Measurements from ENCODE around the gene ARL5C. TPM values are rescaled to one million over a fixed set of nuclear protein-coding genes. Genes with fewer than 3 reads are reported as not detected.

The ARL5C gene
- total RNA-seq, 1 experiment from 2014 or later: not detected

DNA sequence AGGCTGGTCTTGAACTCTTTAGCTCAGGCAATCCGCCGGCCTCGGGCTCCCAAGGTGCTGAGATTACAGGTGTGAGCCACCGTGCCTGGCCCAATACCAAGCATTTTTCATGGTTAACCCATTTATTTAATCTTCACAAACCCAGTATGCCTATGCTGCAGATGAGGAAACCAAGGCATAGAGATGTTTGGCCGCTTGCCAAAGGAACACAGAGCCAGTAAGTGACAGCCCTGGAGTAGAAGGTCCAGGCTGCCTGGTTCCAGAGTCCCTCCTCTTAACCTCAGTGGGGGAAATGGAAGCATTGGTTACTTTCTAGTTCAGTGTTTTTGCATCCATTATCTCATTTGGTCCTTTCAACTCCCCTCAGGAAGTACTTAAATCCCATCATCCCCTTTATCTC, 15.3 kb upstream of the ARL5C start:
- H3K9me3 ChIP-seq (ENCODE audit: insufficient read depth, low read depth): no peaks in the 10 kb centered on the region
- no peaks in the 10 kb centered on the region for H4K20me1 ChIP-seq (ENCODE audit: insufficient read depth)
- H3K79me2 ChIP-seq (ENCODE audit: low read depth): no peaks in the 10 kb centered on the region
- ChIA-PET CTCF (no interaction called here), POLR2A (ENCODE audit: unreplicated experiment) (no interaction called here)
- TF ChIP-seq, protein P1, sequence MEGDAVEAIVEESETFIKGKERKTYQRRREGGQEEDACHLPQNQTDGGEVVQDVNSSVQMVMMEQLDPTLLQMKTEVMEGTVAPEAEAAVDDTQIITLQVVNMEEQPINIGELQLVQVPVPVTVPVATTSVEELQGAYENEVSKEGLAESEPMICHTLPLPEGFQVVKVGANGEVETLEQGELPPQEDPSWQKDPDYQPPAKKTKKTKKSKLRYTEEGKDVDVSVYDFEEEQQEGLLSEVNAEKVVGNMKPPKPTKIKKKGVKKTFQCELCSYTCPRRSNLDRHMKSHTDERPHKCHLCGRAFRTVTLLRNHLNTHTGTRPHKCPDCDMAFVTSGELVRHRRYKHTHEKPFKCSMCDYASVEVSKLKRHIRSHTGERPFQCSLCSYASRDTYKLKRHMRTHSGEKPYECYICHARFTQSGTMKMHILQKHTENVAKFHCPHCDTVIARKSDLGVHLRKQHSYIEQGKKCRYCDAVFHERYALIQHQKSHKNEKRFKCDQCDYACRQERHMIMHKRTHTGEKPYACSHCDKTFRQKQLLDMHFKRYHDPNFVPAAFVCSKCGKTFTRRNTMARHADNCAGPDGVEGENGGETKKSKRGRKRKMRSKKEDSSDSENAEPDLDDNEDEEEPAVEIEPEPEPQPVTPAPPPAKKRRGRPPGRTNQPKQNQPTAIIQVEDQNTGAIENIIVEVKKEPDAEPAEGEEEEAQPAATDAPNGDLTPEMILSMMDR (conservative IDR thresholded peaks at IDR 0.05): no peak
- TF ChIP-seq EZH2 (IDR thresholded peaks at IDR 0.05; ENCODE audit: low read depth): no peak
- no peak overlapping the region for H2AFZ ChIP-seq
- peaks cover 9% of the 10 kb centered on the region for H3F3A ChIP-seq (ENCODE audit: insufficient read depth, low read depth)
- H3K4me2 ChIP-seq: no peak overlapping the region
- no peak for DNase-seq
- no peaks in the 10 kb centered on the region for H3K27me3 ChIP-seq (ENCODE audit: insufficient read depth, low read depth)
- BruUV-seq (replicated peaks): TSS peak; percentile 21
- no peak overlapping the region for H3K27ac ChIP-seq
- no peaks in the 10 kb centered on the region for H3K9me2 ChIP-seq (ENCODE audit: insufficient read depth)
- H3K4me3 ChIP-seq: no peak overlapping the region
- no peaks in the 10 kb centered on the region for H3K36me3 ChIP-seq (ENCODE audit: low read depth)
- intact Hi-C loops (cut with micrococcal nuclease; ENCODE audit: unreplicated experiment): no loop called here
- H3K4me1 ChIP-seq (replicated peaks; ENCODE audit: insufficient read depth): peaks cover 8% of the 10 kb centered on the region

DNA sequence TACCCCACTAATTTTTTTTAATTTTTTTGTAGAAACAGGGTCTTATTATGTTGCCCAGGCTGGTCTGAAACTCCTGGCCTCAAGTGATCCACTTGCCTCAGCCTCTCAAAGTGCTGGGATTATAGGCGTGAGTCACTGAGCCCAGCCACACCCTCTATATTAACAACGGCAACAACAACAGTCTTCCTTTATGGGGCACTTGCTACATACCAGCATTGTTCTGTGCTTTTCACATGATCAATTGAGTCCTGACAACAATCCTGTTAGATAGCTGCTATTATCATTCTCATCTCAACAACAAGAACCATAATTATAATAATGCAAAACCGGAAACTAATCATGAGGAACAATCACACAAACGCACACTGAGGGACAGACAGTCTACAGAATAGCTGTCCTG, 12.6 kb upstream of the ARL5C start:
- intact Hi-C loops (cut with micrococcal nuclease; ENCODE audit: unreplicated experiment): no loop called here
- Histone ChIP-seq H3K4me3 (no peak overlapping the region), H3K4me1 (replicated peaks; ENCODE audit: insufficient read depth) (peaks cover 8% of the 10 kb centered on the region), H3K27ac (0 out of 2 replicates have a peak overlapping the region, but pooled peaks have one; percentile 17), H4K20me1 (ENCODE audit: insufficient read depth) (no peaks in the 10 kb centered on the region), H2AFZ (no peak overlapping the region), H3K4me2 (peak overlapping the region; percentile 10; the same call in 1 of the 2 replicates), H3K79me2 (ENCODE audit: low read depth) (no peaks in the 10 kb centered on the region), H3K27me3 (ENCODE audit: insufficient read depth, low read depth) (no peaks in the 10 kb centered on the region), H3K36me3 (ENCODE audit: low read depth) (no peaks in the 10 kb centered on the region), H3K9me2 (ENCODE audit: insufficient read depth) (no peaks in the 10 kb centered on the region), H3F3A (ENCODE audit: insufficient read depth, low read depth) (peaks cover 9% of the 10 kb centered on the region), H3K9me3 (ENCODE audit: insufficient read depth, low read depth) (no peaks in the 10 kb centered on the region)
- BruUV-seq (replicated peaks): no TSS peak
- ChIA-PET POLR2A (ENCODE audit: unreplicated experiment) (no interaction called here), CTCF (no interaction called here)
- TF ChIP-seq EZH2 (IDR thresholded peaks at IDR 0.05; ENCODE audit: low read depth): no peak
- TF ChIP-seq, protein P1 (conservative IDR thresholded peaks at IDR 0.05): no peak
- DNase-seq: peak; percentile 35 to 74

DNA sequence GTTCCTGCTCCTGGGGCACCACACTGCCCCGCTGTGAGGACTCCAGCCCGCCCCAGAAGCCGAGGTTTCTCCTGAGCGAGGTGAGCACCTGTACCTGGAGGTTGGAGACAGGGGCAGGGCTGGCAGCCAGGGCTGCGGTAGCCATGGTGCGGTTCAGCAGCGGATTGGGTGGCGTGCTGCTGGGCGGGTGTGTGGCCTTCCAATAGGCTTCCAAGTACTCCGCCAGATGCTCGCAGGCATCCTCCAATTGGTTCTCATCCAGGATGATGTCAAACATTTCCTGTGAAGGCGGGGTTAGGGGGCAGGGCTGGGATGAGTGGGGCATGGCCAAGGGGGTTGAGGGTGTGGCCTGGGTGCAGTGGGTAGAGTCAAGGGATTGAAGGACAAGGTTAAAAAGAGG, 11.3 kb upstream of the ARL5C start:
- TF ChIP-seq, protein P1 (conservative IDR thresholded peaks at IDR 0.05): no peak
- TF ChIP-seq EZH2 (IDR thresholded peaks at IDR 0.05; ENCODE audit: low read depth): no peak
- POLR2A ChIA-PET (ENCODE audit: unreplicated experiment): no interaction called here
- Histone ChIP-seq H3K4me2 (no peak overlapping the region), H3K27me3 (ENCODE audit: insufficient read depth, low read depth) (no peaks in the 10 kb centered on the region), H3K9me2 (ENCODE audit: insufficient read depth) (no peaks in the 10 kb centered on the region), H3K36me3 (ENCODE audit: low read depth) (no peaks in the 10 kb centered on the region), H3K27ac (no peak overlapping the region), H3K4me1 (replicated peaks; ENCODE audit: insufficient read depth) (peaks cover 8% of the 10 kb centered on the region), H3K4me3 (no peak overlapping the region), H4K20me1 (ENCODE audit: insufficient read depth) (no peaks in the 10 kb centered on the region), H2AFZ (no peak overlapping the region), H3K79me2 (ENCODE audit: low read depth) (no peaks in the 10 kb centered on the region), H3K9me3 (ENCODE audit: insufficient read depth, low read depth) (no peaks in the 10 kb centered on the region), H3F3A (ENCODE audit: insufficient read depth, low read depth) (peaks cover 9% of the 10 kb centered on the region)
- CTCF ChIA-PET: no interaction called here
- DNase-seq: no peak
- no TSS peak for BruUV-seq (replicated peaks)
- intact Hi-C loops (cut with micrococcal nuclease; ENCODE audit: unreplicated experiment): no loop called here

Data from PC-9 (cell line).